ENCODE results near the gene MYH11. TPM values are rescaled to one million over a fixed set of nuclear protein-coding genes. Genes with fewer than 3 reads are reported as not detected.

Gene MYH11
- total and polyA plus RNA-seq, 10 of the 15 experiments (the other 5 are each of a cell fraction or from before 2014, with no cell fraction given) = 0.01 to 1.9 (median 0.13) TPM; not detected in 1

DNA sequence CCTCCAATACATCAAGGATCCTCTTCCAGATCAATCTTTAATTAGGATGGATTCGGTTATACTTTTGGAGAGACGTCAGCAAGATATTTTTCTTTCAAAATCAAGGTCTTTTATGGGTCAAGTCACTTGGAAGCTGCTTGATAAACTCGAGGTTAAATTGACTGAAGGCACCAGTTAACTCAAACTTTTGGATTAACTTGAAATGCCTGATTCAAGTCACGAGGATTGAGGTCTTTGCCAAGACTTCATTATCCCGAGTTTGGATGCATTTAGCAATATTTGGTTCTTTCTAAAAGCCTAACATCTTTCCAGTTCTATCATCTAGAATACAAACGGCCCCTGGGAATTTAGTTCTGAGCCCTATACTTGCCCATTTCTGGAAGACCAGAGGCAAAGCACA is 82.9 kb downstream of the MYH11 start:
- Histone ChIP-seq H3K9me3 (replicated peaks; ENCODE audit: control insufficient read depth, insufficient read depth, low read length) (no peaks in the 10 kb centered on the region), H2AFZ (ENCODE audit: control insufficient read depth, low read depth, low read length) (no peak overlapping the region), H3K4me1 (ENCODE audit: control insufficient read depth, insufficient read depth, low read length) (no peaks in the 10 kb centered on the region), H3K79me2 (ENCODE audit: control insufficient read depth, insufficient read depth, low read length) (no peaks in the 10 kb centered on the region), H3K36me3 (ENCODE audit: control insufficient read depth in 2 of 2, insufficient read depth in 2 of 2, low read length in 1 of 2) (no peaks in the 10 kb centered on the region), H3K27me3 (replicated peaks in 1 of 2; ENCODE audit: control insufficient read depth in 2 of 2, insufficient read depth in 2 of 2, low read length in 1 of 2) (no peaks in the 10 kb centered on the region; a peak in 1 of 4 replicates), H3K27ac (ENCODE audit: control insufficient read depth, insufficient read depth) (no peak overlapping the region), H3K4me2 (ENCODE audit: control insufficient read depth, insufficient read depth) (no peak overlapping the region), H3K9ac (ENCODE audit: control insufficient read depth, insufficient read depth, low read length) (no peak overlapping the region), H3K4me3 (no peak overlapping the region), H4K20me1 (ENCODE audit: control insufficient read depth, insufficient read depth) (no peaks in the 10 kb centered on the region)
- BruUV-seq (replicated peaks) = no TSS peak
- WGBS (ENCODE audit: insufficient coverage, insufficient replicate concordance, low lambda C conversion rate, missing lambda C conversion rate) = 16% methylated on average over 6 of the region's 6 CpGs
- ChIA-PET POLR2A (no interaction called here), CTCF (interaction anchor here (1.1 to 1.3 kb wide), 2 partner anchors 9 to 17 kb away, joined by 3 read pairs; no protein-coding TSS in a partner anchor), RAD21 (ENCODE audit: unreplicated experiment) (interaction anchor here (0.6 kb wide), 1 partner anchor 17 kb away, joined by 3 read pairs; no protein-coding TSS in a partner anchor), SMC1A (ENCODE audit: uncharacterized antibody, unreplicated experiment) (interaction anchor here (0.8 kb wide), 1 partner anchor 46 kb away, joined by 3 read pairs; no protein-coding TSS in a partner anchor)
- TF ChIP-seq ZNF217 (IDR thresholded peaks at IDR 0.05) (no peak), IRF4 (IDR thresholded peaks at IDR 0.05; ENCODE audit: low read depth, low read length) (no peak), RAD51 (IDR thresholded peaks at IDR 0.05) (no peak), PRDM15 (CRISPR knock-in tag; IDR thresholded peaks at IDR 0.05) (no peak), SUPT20H (IDR thresholded peaks at IDR 0.05; ENCODE audit: borderline replicate concordance, control insufficient read depth, low read depth, low read length) (no peak), NFIC (IDR thresholded peaks at IDR 0.05; ENCODE audit: low read depth, low read length) (no peak), RBBP5 (conservative IDR thresholded peaks at IDR 0.05) (no peak), IKZF1 (conservative IDR thresholded peaks at IDR 0.05) (no peak), NBN (IDR thresholded peaks at IDR 0.05) (no peak)
- ATAC-seq (no peak), DNase-seq (ENCODE audit: low read depth, low spot score) (no peak), FAIRE-seq (no peak)
- intact Hi-C loops (cut with micrococcal nuclease; ENCODE audit: unreplicated experiment) (no loop called here), in situ Hi-C loops (cut with MboI) (no loop called here)
